ENCODE measurements around the gene BIN1. TPM values are rescaled to one million over a fixed set of nuclear protein-coding genes. Genes with fewer than 3 reads are reported as not detected.
"Not testable (repeated sequence)": the region's sequence is repeated elsewhere in the genome, so short reads cannot be mapped to it uniquely, and the experiment has no call there.

Gene BIN1
- total RNA-seq, 2 donors from 2014 or later, result 84.0 to 110 TPM

GRCh38 chr2:127041259-127041970 lies 65.5 kb downstream of the BIN1 start:
- H3K4me1 Mint-ChIP-seq, result peaks cover 6% of the 10 kb centered on the region
- ATAC-seq (replicated peaks), result no peak

GRCh38 chr2:127040169-127040568 lies 66.8 kb downstream of the BIN1 start:
- no peaks in the 10 kb centered on the region for H3K36me3 Mint-ChIP-seq (ENCODE audit: low read depth)
- no peak overlapping the region for H3K27ac Mint-ChIP-seq
- no peaks in the 10 kb centered on the region for H3K9me3 Mint-ChIP-seq
- H3K4me3 Mint-ChIP-seq, result no peak overlapping the region
- H3K4me1 Mint-ChIP-seq, result peaks cover 5% of the 10 kb centered on the region
- H3K27me3 Mint-ChIP-seq, result no peaks in the 10 kb centered on the region
- no peak for ATAC-seq (replicated peaks)

More at GRCh38 chr2:127041259-127041970, 65.5 kb downstream of the BIN1 start:
- Mint-ChIP-seq H3K9me3 (no peaks in the 10 kb centered on the region), H3K4me3 (no peak overlapping the region), H3K27ac (no peak overlapping the region), H3K27me3 (no peaks in the 10 kb centered on the region), H3K36me3 (ENCODE audit: low read depth) (no peaks in the 10 kb centered on the region)

GRCh38 chr2:127039387-127040031 lies 67.4 kb downstream of the BIN1 start:
- peaks cover 5% of the 10 kb centered on the region for H3K4me1 Mint-ChIP-seq
- H3K27me3 Mint-ChIP-seq, result no peaks in the 10 kb centered on the region
- no peaks in the 10 kb centered on the region for H3K36me3 Mint-ChIP-seq (ENCODE audit: low read depth)
- H3K4me3 Mint-ChIP-seq, result no peak overlapping the region
- H3K9me3 Mint-ChIP-seq, result no peaks in the 10 kb centered on the region
- ATAC-seq (replicated peaks), result peak; percentile 96
- H3K27ac Mint-ChIP-seq, result peak overlapping the region; percentile 22

GRCh38 chr2:127037476-127037875 lies 69.5 kb downstream of the BIN1 start:
- no peaks in the 10 kb centered on the region for H3K9me3 Mint-ChIP-seq
- H3K4me1 Mint-ChIP-seq, result peaks cover 5% of the 10 kb centered on the region
- no peaks in the 10 kb centered on the region for H3K36me3 Mint-ChIP-seq (ENCODE audit: low read depth)
- H3K4me3 Mint-ChIP-seq, result no peak overlapping the region
- no peaks in the 10 kb centered on the region for H3K27me3 Mint-ChIP-seq
- no peak overlapping the region for H3K27ac Mint-ChIP-seq
- ATAC-seq (replicated peaks), result no peak

- no peak for ATAC-seq (replicated peaks)
- Mint-ChIP-seq H3K4me1 (peaks cover 5% of the 10 kb centered on the region), H3K27ac (no peak overlapping the region), H3K4me3 (no peak overlapping the region), H3K27me3 (peaks cover 8% of the 10 kb centered on the region), H3K36me3 (ENCODE audit: low read depth) (no peaks in the 10 kb centered on the region), H3K9me3 (no peaks in the 10 kb centered on the region)
Measured at GRCh38 chr2:127034883-127035611, 71.9 kb downstream of the BIN1 start.

GRCh38 chr2:127034051-127034450 lies 72.9 kb downstream of the BIN1 start:
- Mint-ChIP-seq H3K4me1 (peaks cover 5% of the 10 kb centered on the region), H3K27ac (no peak overlapping the region), H3K9me3 (no peaks in the 10 kb centered on the region), H3K4me3 (no peak overlapping the region), H3K27me3 (peaks cover 11% of the 10 kb centered on the region), H3K36me3 (ENCODE audit: low read depth) (no peaks in the 10 kb centered on the region)
- no peak for ATAC-seq (replicated peaks)

GRCh38 chr2:127032621-127033020 lies 74.3 kb downstream of the BIN1 start:
- H3K27ac Mint-ChIP-seq, result no peak overlapping the region
- ATAC-seq (replicated peaks), result no peak

GRCh38 chr2:127029350-127030051 lies 77.5 kb downstream of the BIN1 start:
- Mint-ChIP-seq H3K4me3 (no peak overlapping the region), H3K27ac (no peak overlapping the region), H3K27me3 (peaks cover 11% of the 10 kb centered on the region), H3K4me1 (peaks cover 7% of the 10 kb centered on the region), H3K9me3 (no peaks in the 10 kb centered on the region), H3K36me3 (ENCODE audit: low read depth) (no peaks in the 10 kb centered on the region)
- no peak for ATAC-seq (replicated peaks)

More at GRCh38 chr2:127032621-127033020, 74.3 kb downstream of the BIN1 start:
- no peak overlapping the region for H3K4me3 Mint-ChIP-seq
- H3K36me3 Mint-ChIP-seq (ENCODE audit: low read depth), result no peaks in the 10 kb centered on the region
- peaks cover 11% of the 10 kb centered on the region for H3K27me3 Mint-ChIP-seq
- no peaks in the 10 kb centered on the region for H3K9me3 Mint-ChIP-seq
- H3K4me1 Mint-ChIP-seq, result no peaks in the 10 kb centered on the region

GRCh38 chr2:127028745-127029144 lies 78.2 kb downstream of the BIN1 start:
- not testable (repeated sequence) for H3K36me3 Mint-ChIP-seq (ENCODE audit: low read depth); H3K27ac Mint-ChIP-seq; ATAC-seq (replicated peaks); H3K4me1 Mint-ChIP-seq; H3K9me3 Mint-ChIP-seq; H3K4me3 Mint-ChIP-seq
- H3K27me3 Mint-ChIP-seq, result peaks cover 11% of the 10 kb centered on the region

GRCh38 chr2:127027715-127028114 lies 79.2 kb downstream of the BIN1 start:
- Mint-ChIP-seq H3K36me3 (ENCODE audit: low read depth) (no peaks in the 10 kb centered on the region), H3K27me3 (peaks cover 11% of the 10 kb centered on the region), H3K27ac (no peak overlapping the region), H3K4me3 (no peak overlapping the region), H3K9me3 (peaks cover 3% of the 10 kb centered on the region), H3K4me1 (peaks cover 7% of the 10 kb centered on the region)
- no peak for ATAC-seq (replicated peaks)

- Mint-ChIP-seq H3K27ac (no peak overlapping the region), H3K36me3 (ENCODE audit: low read depth) (no peaks in the 10 kb centered on the region), H3K27me3 (peaks cover 4% of the 10 kb centered on the region), H3K4me1 (peaks cover 7% of the 10 kb centered on the region), H3K9me3 (peaks cover 3% of the 10 kb centered on the region), H3K4me3 (peak overlapping the region; percentile 78)
- peak; percentile 90 for ATAC-seq (replicated peaks)
Measured at GRCh38 chr2:127025359-127026166, 81.4 kb downstream of the BIN1 start.

- Mint-ChIP-seq H3K9me3 (peaks cover 3% of the 10 kb centered on the region), H3K36me3 (ENCODE audit: low read depth) (no peaks in the 10 kb centered on the region), H3K4me3 (peak overlapping the region; percentile 18), H3K4me1 (peaks cover 7% of the 10 kb centered on the region), H3K27me3 (peaks cover 4% of the 10 kb centered on the region), H3K27ac (no peak overlapping the region)
- ATAC-seq (replicated peaks), result peak; percentile 3
Measured at GRCh38 chr2:127024769-127025358, 82.1 kb downstream of the BIN1 start.

- H3K4me1 Mint-ChIP-seq, result peaks cover 7% of the 10 kb centered on the region
- H3K36me3 Mint-ChIP-seq (ENCODE audit: low read depth), result no peaks in the 10 kb centered on the region
- H3K27ac Mint-ChIP-seq, result no peak overlapping the region
- no peaks in the 10 kb centered on the region for H3K27me3 Mint-ChIP-seq
- no peak for ATAC-seq (replicated peaks)
- H3K9me3 Mint-ChIP-seq, result peaks cover 3% of the 10 kb centered on the region
- H3K4me3 Mint-ChIP-seq, result no peak overlapping the region
Measured at GRCh38 chr2:127023504-127023903, 83.5 kb downstream of the BIN1 start.
